Posterior cingulate gyrus (tissue), 11 donors: ENCODE data around the gene EFCAB9.
"Not testable (repeated sequence)": the region's sequence is repeated elsewhere in the genome, so short reads cannot be mapped to it uniquely, and the experiment has no call there.

Experiments used
- DNase-seq, 10 donors: peaks; one replicate each; pipeline versions ENCODE4 v3.0.0 to v3.0.0-alpha.2; 2020 to 2021; ENCODE audit warnings: mixed read lengths in 3 of 10
- intact Hi-C: fragments of 100-400 bp; cut with DNase I; formaldehyde crosslinking; loops from one replicate; pipeline ENCODE4 v1.15.1; 2023

EFCAB9 gene

DNA sequence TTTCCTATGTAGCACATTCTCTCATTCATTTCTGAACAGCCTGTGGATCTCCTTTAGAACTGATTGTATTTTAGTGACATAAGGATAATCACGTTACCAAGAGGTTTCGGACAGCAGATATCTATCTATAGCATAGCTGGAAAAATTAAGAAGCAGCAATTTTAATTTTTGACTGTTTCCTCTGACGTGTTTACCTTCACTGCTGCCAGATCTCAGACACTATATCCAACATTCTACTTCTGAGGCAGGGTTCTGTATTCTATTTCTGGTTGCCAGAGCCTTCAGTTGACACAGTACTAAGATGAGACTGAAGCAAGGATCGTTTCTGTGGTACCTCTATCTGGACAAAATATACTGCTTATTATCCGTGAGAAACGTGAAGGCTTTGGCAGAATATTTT lies at the start of gene EFCAB9:
Gene EFCAB9, plus strand, starts transcription at position 301 of the 400 bp plus-strand sequence. Its CDS starts 1 bp downstream, at position 302.
- no peak for DNase-seq
- intact Hi-C loops: no loop called here

DNA sequence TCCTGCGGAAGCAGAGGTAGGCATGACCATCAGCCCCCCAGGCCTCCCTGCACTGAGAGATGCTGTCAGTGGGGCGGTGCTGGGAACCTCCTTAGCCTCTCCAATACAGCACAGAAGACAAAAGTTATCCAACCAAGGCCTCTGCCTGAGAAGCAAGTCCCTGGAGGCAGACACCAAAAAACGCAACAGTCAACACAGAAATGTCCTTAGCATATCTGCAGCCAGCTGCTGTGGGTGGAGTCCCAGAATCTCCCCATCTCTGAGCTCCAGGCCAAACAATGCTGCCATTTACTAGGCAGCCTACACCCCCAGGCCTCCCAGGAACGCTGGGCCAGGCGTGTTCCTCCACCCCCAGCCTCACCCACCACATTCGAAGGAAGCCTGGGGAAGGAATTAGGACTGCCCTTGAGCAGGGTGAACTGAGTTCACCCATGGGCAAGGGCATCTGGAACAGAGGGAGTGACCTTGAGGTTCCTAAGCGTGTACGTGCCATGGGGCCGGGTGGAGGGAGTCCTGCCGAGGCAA lies 49.6 kb upstream of the EFCAB9 start:
- DNase-seq: peak in 5 of 10 donors; percentile 18 to 87 (median 60)
- intact Hi-C loops: no loop called here

DNA sequence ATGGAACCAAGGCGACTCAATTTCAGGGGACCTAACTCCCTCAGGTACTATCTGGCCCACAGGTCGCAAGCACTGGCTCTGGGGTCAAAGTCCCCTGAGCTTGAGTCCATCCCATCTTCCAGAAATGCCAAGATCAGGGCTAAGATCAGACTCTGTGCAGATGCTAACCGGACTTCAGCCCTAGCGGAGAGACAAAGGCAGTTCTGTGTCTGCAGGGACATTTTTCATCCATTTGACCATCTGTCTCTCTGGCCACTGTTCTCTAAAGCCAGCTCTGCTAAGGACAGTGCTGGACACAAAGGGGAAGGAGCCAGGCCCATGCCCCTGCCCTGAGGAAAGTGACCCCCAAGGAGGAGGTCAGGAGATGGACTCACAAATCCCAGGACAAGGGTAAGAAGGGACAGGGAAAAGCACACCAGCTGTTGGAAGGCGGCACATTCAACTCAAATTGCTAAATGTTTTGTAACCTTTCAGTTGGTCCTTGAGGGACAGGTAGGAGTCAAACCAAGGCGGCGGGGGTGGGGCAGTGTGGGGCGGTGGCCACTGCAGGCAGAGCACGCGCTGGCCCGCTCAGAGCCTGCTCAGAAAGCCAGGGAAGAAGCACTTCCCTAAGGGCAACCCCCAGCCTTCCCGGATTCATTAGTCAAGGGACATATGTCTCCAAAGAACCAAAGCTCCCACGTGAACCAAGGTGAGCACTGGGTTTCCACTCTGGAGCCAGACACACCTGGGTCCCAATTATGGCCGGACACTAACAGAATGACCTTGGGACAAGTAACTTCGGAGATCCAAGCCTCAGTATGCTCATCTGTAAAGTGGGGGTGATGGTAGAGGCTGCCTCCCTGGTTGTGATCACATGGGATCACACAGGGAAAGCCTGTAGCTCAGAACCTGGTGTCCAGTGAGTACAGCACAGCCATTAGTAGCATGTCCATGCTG lies 48.8 kb upstream of the EFCAB9 start:
- peak in 1 of 10 donors; percentile 59 for DNase-seq
- intact Hi-C loops: no loop called here

DNA sequence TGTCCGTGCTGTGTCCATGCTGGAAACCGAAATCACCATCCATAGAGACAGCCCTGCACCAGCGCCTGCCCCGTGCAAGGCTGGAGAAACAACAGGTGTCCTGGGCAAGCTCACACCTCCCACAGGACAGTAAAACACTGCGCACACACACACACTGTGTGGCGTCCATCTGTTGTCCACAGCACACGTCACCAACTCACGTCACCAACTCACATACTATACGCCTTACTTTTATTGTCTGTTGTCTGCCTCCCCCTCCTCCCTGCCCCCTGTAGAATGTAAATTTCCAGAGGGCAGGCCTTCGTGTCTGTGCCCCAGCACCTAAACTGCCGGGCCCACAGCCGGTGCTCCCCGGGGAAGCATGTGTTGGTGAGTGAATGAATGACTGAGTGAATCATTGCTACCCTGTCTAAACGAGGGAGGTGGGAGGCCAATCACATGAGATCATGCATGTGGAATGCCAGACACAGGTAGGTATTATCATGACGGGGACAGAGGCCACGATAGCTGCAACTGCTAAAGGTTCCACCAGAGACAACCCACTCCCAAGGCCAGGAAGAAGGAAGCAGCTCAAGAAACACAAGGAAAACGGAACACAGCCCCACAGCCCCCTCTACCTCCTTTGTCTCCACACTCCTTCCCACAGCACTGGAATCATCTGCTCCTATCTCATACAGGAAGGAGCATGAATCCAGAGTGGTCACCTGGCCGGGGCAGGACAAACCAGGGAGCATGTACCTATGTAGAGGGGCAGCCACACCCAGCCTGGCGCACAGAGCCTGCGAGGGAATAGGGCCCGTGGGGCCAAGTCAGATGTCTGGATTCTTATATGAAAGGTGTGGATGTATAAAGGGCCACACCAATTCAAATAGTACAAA lies 47.9 kb upstream of the EFCAB9 start:
- peak in 1 of 10 donors; percentile 82 for DNase-seq
- intact Hi-C loops: no loop called here

DNA sequence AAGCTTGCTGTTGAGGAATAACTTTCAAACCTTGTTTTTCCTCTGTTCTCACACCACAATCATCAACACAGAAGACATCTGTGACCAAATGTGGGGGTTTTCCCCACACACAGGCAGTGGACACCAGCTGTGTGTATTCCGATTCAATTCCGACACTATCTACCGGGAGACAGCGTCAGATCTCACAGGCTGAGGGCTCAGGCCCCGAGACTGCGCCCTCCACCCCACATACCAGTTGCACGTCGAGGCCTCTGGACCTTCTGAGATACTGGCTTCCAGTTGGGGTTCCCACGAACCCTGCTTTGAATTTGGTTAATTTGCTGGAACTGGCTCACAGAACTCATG lies 47.3 kb upstream of the EFCAB9 start:
- intact Hi-C loops: no loop called here
- peak in 1 of 10 donors; percentile 77 for DNase-seq

DNA sequence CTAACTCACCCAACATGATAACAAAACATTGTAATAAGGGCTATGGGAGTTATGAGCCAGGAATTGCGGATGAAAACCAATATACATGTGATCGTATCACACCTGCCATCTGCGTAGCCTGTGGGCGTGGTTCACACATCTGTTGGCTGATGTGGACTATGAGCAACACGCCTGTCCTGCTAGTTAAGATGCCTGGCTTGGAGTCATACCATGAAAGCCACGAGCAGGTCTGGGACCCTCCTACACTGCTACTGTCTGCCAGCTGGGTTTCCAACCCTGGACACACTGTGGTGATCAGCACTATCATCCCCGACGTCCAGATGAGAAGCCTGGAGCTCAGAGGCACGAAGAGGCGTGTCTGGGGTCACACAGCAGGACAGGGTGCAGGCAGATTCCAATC lies 46.1 kb upstream of the EFCAB9 start:
- peak in 1 of 10 donors; percentile 75 for DNase-seq
- intact Hi-C loops: no loop called here

DNA sequence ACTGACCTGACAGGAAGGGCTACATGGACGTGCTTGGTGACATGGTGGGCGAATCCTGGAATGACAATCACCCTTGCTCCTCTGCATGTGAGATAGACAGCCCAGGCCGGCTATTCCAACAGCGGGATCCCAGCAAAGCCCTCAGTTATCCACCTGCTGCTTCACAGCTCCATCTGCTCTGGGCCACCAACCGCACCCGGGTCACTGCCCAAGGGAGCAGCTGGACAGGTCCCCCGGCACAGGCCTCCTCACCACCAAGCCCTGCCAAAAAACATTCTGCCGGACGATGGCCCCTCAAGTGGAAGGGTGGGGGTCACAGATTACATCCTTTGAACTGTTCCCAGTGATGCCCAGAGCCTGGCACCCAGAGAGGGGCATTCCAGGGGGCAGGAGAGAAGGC lies 45.6 kb upstream of the EFCAB9 start:
- DNase-seq: peak in 1 of 10 donors; percentile 67

DNA sequence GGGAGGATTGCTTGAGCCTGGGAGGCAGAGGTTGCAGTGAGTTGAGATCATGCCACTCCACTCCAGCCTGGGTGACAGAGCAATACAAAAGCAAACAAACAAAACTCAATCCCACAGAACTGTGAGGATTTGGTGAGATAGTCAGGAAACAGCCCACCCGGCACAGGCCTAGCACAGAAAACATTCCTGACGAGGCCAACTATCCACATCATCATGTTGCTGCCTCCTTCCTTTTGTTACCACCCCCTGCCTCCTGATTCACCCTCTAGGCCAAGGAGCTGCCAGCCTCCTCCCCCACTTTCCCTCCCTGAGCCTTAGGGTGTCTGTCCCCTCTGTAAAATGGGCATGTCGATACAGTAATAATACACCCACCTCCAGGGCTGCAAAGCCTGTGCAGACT lies 44.9 kb upstream of the EFCAB9 start:
- intact Hi-C loops: no loop called here
- no peak for DNase-seq

More for the DNA sequence above, 45.6 kb upstream of the EFCAB9 start:
- intact Hi-C loops: no loop called here

DNA sequence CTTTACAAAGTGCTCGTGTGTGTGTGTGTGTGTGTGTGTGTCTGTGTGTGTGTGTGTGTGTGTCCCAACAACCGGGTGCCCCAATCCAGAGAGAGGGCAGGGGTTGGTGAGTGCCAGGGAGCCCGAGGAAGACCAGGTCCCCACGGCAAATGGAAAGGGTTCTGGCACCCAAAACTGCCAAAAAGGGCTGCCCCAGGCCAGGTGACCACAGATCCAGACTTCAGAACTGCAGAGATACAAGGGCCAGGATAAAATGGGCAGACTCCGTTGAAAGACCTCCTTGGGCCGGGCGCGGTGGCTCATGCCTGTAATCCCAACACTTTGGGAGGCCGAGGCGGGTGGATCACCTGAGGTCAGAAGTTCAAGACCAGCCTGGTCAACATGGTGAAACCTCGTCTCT lies 44.5 kb upstream of the EFCAB9 start:
- intact Hi-C loops: not testable (repeated sequence)
- DNase-seq: peak in 2 of 10 donors; percentile 23 to 48

DNA sequence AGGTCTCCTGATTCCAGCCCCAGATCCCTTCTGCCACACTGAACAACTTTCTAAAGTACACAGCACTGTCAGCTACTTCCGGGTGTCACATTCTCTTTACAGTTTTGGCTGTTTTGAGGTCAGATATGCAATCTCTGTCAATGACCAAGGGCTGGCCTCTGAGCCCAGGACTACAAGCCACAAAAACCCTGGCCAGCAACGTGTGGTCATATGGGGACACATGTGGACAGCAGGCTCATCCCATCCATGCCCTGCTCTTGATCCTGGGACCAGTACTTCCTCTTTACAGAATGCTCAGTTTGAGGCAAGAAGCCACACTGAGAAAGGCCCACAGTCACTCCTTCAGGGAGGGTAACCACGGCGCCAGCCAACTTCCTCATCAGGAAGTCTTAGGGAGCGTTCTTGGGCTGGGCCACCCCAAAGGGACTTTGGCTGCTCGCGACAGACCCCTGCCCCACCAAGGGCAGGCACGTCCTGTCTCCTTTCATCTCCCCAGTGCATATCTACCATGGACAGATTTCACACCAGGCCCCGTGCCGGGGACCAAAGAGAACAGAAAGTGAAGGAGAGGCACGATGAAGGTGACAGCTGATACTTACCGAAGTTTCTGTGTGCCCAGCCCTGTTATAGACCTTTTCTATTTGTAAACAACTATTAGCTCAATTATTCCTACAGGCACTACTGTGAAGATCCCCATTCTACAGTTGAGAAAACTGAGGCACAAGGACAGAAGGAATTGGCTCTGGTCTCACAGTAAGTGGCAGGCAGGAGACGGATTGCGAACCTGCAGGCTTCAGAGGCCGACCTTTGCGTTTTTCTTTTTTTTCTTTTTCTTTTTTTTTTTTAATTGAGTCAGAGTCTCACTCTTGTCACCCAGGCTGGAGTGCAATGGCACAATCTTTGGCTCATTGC lies 43.2 kb upstream of the EFCAB9 start:
- intact Hi-C loops: loop anchor here (5.0 kb wide), 1 partner anchor 37 kb away; the partner anchor contains the start of gene STK10
- peak in 4 of 10 donors; percentile 23 to 87 (median 46) for DNase-seq

DNA sequence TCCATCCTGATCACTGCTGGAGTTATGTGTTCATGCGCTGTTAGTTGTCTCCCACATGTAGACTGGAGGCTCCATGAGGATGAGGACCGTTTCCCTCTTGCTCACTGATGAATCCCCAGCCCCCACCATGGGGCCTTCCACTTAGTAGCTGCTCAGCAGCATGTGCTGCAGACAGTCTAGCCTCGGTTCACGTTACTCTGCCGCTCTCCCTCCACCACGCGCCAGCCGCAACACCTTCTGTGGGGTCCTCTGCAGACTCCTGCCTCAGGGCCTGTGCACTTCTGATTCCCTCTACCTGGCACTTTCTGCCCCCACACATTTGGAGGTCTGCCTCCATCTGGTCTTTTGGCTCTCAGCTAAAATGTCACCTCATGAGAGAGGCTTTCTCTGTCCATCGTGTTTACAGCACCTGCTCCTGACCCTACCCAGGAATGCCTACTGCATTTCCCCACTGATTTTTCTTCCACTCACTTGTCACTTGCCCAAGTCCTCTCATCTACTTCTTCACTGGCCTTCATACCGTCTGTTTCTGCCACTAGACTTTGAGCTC lies 42.2 kb upstream of the EFCAB9 start:
- peak in 2 of 10 donors; percentile 45 to 74 for DNase-seq
- intact Hi-C loops: loop anchor here (5.0 kb wide), 1 partner anchor 36 kb away; the partner anchor contains the start of gene STK10

DNA sequence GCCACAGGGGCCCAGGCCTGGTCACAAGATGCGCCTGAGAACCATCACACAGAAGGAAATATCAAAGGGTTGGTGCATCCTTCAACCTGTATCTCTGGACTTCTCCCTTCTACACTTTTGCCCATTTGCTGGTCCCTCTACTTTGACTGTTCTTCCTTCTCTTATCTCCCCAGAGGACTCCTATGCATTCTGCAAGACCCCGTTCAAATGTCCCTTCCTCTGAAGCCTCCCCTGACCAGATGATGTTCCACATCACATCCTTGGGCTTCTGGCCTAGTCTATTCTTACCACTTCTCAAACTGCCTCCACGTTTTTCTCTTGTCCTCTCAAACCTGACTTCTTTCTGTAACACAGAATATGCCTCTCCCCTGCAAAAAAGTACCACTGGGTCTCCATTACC lies 40.3 kb upstream of the EFCAB9 start:
- intact Hi-C loops: loop anchor here (5.0 kb wide), 1 partner anchor 34 kb away; the partner anchor contains the start of gene STK10

DNA sequence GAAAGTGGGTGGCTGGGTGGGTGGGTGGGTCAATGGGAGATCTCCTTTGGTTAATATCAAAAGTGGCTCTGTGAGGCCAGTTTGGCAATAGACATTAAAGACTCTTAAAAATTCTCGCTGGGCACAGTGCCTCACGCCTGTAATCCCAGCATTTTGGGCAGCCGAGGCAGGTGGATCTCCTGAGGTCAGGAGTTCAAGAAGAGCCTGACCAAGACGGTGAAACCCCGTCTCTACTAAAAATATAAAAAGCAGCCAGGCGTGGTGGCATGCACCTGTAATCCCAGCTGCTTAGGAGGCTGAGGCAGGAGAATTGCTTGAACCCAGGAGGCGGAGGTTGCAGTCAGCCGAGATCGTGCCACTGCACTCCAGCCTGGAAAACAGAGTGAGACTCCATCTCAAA lies 38.9 kb upstream of the EFCAB9 start:
- intact Hi-C loops: not testable (repeated sequence)
- DNase-seq: peak in 3 of 10 donors; percentile 29 to 71 (median 38)

More for the DNA sequence above, 40.3 kb upstream of the EFCAB9 start:
- DNase-seq: no peak

DNA sequence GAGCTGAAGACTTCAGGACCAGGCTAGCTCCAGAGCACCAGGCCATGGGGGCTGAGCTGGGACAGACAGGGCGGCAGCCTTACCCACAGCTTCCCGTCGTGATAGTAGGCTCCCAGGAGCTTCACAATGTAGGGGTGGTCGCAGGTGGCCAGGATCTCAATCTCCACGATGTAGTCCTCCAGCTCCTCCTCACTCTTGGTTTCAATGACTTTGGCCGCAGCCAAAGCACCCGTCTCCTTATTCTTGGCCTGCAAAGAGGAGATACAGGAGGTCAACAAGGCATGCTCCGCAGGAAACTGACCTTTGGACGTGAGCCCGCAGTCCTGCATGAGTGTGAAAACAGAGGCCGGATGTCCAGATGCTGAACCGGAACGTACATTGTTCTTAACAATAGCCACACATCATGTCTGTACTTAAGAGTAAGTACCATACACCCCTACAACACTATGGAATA lies 37.4 kb upstream of the EFCAB9 start:
- peak in 2 of 10 donors; percentile 37 to 75 for DNase-seq
- intact Hi-C loops: no loop called here

DNA sequence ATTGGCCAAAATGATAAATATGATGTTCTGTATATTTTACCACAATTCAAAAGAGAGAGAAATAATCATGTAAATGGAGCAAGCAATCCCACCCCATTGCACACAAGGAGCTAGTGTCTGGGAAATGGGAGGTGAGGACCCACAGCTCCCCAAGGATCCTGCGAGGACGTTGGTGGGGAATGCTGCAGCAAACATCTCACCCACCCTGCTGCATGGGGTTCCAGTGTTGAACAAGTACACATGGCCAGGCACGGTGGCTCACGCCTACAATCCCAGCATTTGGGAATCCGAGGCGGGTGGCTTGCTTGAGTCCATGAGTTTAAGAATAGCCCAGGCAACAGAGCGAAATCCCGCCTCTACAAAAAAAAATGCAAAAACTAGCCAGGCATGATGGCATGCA lies 35.0 kb upstream of the EFCAB9 start:
- intact Hi-C loops: no loop called here
- peak in 2 of 10 donors; percentile 50 to 73 for DNase-seq

DNA sequence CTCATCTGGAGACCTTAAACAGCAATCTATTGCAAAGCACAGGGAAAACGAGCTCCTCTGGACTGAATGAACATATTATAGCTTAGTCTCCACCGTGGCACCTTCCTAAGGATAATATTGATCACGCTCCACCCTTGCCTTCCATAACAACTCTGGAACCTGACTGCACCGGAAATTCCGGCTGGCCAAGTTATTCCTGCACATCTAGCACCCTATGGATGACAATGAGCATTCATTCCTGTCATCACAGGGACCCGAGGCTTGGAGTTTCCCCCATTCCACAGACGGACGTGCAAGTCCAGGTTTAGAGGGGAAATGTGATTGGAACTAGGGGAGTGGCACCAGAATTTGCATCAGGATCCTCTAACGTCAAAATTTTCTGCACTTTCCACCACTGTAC lies 33.5 kb upstream of the EFCAB9 start:
- intact Hi-C loops: no loop called here
- DNase-seq: peak in 3 of 10 donors; percentile 27 to 59 (median 35)

DNA sequence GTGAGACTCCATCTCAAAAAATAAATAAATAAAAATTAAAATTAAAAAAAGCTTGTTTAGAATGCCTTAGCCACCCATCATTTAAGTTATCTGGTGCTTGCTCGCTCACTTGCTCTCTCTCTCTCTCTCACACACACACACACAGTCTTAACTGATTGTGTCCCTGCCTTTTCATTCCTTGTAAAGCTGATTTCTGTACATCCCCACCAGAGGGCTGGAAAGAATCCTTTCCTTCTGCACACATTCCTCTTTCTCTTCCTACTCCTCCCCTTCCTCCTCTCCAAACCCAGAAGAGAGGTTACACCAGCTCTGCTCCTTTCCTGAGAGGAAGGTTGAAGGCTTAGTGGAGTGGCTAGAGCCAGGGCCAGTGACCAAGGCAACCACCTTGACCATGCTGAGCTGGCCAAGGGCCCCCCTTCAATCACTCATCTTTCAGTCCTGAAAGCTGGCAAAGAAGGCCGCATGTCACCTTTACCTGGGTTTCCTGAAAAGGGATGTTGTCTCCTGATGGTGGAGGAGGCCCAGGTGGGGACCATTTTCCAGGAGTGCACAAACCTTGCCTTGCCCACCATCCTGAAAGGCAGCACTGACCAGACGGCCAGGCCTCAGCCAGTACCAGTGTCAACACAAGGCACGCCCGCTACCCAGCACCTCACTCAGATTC lies 31.5 kb upstream of the EFCAB9 start:
- peak in 1 of 10 donors; percentile 40 for DNase-seq
- intact Hi-C loops: no loop called here

DNA sequence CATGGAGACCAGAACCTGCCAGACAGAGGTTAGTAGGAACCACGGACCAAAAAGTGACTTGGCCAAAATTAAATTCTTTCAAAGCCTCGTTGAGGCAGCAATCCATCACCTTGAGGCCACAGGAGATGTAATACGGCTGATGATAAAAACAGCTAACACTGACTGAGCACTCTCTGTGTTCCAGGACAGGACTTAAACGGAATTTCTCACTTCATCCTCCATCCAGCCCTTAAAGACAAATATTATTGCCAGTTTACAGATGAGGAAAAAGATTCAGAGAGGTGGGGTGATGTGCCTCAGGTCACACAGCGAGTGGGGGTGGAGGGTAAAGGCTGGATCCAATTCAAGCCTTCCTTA lies 31.0 kb upstream of the EFCAB9 start:
- intact Hi-C loops: no loop called here
- DNase-seq: peak in 1 of 10 donors; percentile 30

DNA sequence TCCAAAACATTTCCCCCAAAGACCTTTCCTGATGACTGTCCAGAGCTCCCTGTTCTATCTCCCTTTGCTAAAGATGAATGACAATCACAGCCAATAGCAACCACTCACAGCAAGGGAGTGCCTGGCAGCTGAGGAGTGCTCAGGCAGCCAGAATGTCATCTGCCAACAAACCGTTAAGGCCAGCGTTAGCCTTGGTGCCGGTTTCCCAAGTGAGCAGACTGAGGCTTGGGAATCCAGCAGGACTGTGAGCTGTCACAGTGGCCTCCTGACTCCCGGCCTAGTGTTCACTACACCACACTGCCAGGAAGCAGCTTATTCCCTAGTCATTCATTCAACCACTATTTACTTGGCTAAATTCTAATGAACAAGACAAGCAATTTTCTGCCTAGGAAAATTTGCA lies 30.6 kb upstream of the EFCAB9 start:
- intact Hi-C loops: no loop called here
- peak in 6 of 10 donors; percentile 31 to 89 (median 54) for DNase-seq
